Immature natural killer cell (primary cell): ENCODE results near the gene KCNJ8. TPM values are rescaled to one million over a fixed set of nuclear protein-coding genes. Genes with fewer than 3 reads are reported as not detected.

Source experiments
- DNase-seq, 3 donors: peaks; one replicate each; pipeline ENCODE4 v3.0.0; 2022; ENCODE audit warnings: mixed read lengths in 1 of 3
- H3K27ac Mint-ChIP-seq, 6 donors: one replicate each; pipeline ENCODE4 v1.8.0; 2020; ENCODE audit warnings: mixed read lengths in 6 of 6, mild to moderate bottlenecking in 5 of 6, inconsistent platforms in 4 of 6, moderate library complexity in 3 of 6
- H3K27me3 Mint-ChIP-seq, 3 donors: one replicate each; pipeline ENCODE4 v1.8.0; 2020 to 2021; ENCODE audit warnings: low read depth in 3 of 3, mild to moderate bottlenecking in 3 of 3, mixed read lengths in 3 of 3, moderate library complexity in 3 of 3, inconsistent platforms in 1 of 3
- H3K36me3 Mint-ChIP-seq, 3 donors: one replicate each; pipeline ENCODE4 v1.8.0; 2020; ENCODE audit warnings: mixed read lengths in 3 of 3, inconsistent platforms in 2 of 3, mild to moderate bottlenecking in 2 of 3
- H3K4me1 Mint-ChIP-seq, 2 donors: one replicate each; pipeline ENCODE4 v1.8.0; 2020; ENCODE audit warnings: inconsistent platforms in 2 of 2, mild to moderate bottlenecking in 2 of 2, mixed read lengths in 2 of 2, moderate library complexity in 1 of 2
- H3K4me3 Mint-ChIP-seq, 5 donors: one replicate each; pipeline ENCODE4 v1.8.0; 2020; ENCODE audit warnings: mild to moderate bottlenecking in 5 of 5, mixed read lengths in 5 of 5, inconsistent platforms in 3 of 5, moderate library complexity in 3 of 5
- H3K9me3 Mint-ChIP-seq, 6 donors: one replicate each; pipeline ENCODE4 v1.8.0; 2020; ENCODE audit warnings: mild to moderate bottlenecking in 6 of 6, mixed read lengths in 6 of 6, inconsistent platforms in 4 of 6, moderate library complexity in 3 of 6
- polyA plus RNA-seq, 3 donors: library from polyadenylated mRNA; unstranded; fragments of 300-500 nt; fragmentation: Illumina TruSeq; gene quantifications; one replicate each; pipeline ENCODE4 v1.2.3, GENCODE V29; 2021

Gene KCNJ8
- polyA plus RNA-seq, 3 donors from 2014 or later: not detected

GRCh38 chr12:21773263-21773741 lies 1.2 kb downstream of the KCNJ8 start:
- H3K4me3 Mint-ChIP-seq: no peak overlapping the region
- H3K36me3 Mint-ChIP-seq: no peaks in the 10 kb centered on the region
- peaks cover 6 to 26% (median 20%) of the 10 kb centered on the region in 3 donors for H3K27me3 Mint-ChIP-seq
- H3K27ac Mint-ChIP-seq: no peak overlapping the region
- H3K9me3 Mint-ChIP-seq: peaks cover 0 to 9% (median 3%) of the 10 kb centered on the region in 6 donors
- H3K4me1 Mint-ChIP-seq: no peaks in the 10 kb centered on the region
- DNase-seq: no peak

GRCh38 chr12:21771311-21771710 lies 3.2 kb downstream of the KCNJ8 start:
- Mint-ChIP-seq H3K4me1 (no peaks in the 10 kb centered on the region), H3K27me3 (peaks cover 3 to 21% (median 15%) of the 10 kb centered on the region in 3 donors), H3K36me3 (no peaks in the 10 kb centered on the region), H3K9me3 (peaks cover 0 to 5% (median 1%) of the 10 kb centered on the region in 6 donors), H3K27ac (no peak overlapping the region), H3K4me3 (no peak overlapping the region)
- DNase-seq: no peak

GRCh38 chr12:21769307-21769706 lies 5.2 kb downstream of the KCNJ8 start:
- H3K27me3 Mint-ChIP-seq: peaks cover 0 to 11% (median 8%) of the 10 kb centered on the region in 3 donors
- no peak overlapping the region for H3K4me3 Mint-ChIP-seq
- no peaks in the 10 kb centered on the region for H3K4me1 Mint-ChIP-seq
- H3K36me3 Mint-ChIP-seq: no peaks in the 10 kb centered on the region
- no peak for DNase-seq
- no peak overlapping the region for H3K27ac Mint-ChIP-seq
- H3K9me3 Mint-ChIP-seq: peaks cover 0 to 2% (median 0%) of the 10 kb centered on the region in 6 donors

GRCh38 chr12:21766403-21766802 lies 8.1 kb downstream of the KCNJ8 start:
- Mint-ChIP-seq H3K4me1 (no peaks in the 10 kb centered on the region), H3K27me3 (peaks cover 0 to 3% (median 0%) of the 10 kb centered on the region in 3 donors), H3K27ac (no peak overlapping the region), H3K4me3 (no peak overlapping the region), H3K9me3 (no peaks in the 10 kb centered on the region), H3K36me3 (no peaks in the 10 kb centered on the region)
- no peak for DNase-seq

GRCh38 chr12:21764950-21765349 lies 9.6 kb downstream of the KCNJ8 start:
- Mint-ChIP-seq H3K27me3 (no peaks in the 10 kb centered on the region), H3K27ac (no peak overlapping the region), H3K9me3 (peaks cover 0 to 2% (median 0%) of the 10 kb centered on the region in 6 donors), H3K4me1 (no peaks in the 10 kb centered on the region), H3K36me3 (no peaks in the 10 kb centered on the region), H3K4me3 (no peak overlapping the region)
- DNase-seq: no peak

- Mint-ChIP-seq H3K4me1 (no peaks in the 10 kb centered on the region), H3K36me3 (no peaks in the 10 kb centered on the region), H3K27ac (no peak overlapping the region), H3K4me3 (no peak overlapping the region), H3K27me3 (peaks cover 0 to 1% (median 0%) of the 10 kb centered on the region in 3 donors), H3K9me3 (peaks cover 0 to 2% (median 0%) of the 10 kb centered on the region in 6 donors)
- DNase-seq: no peak
Measured at GRCh38 chr12:21764065-21764464, 10.4 kb downstream of the KCNJ8 start.

GRCh38 chr12:21763531-21763930 lies 11.0 kb downstream of the KCNJ8 start:
- Mint-ChIP-seq H3K27ac (no peak overlapping the region), H3K9me3 (peaks cover 0 to 2% (median 0%) of the 10 kb centered on the region in 6 donors), H3K4me3 (no peak overlapping the region), H3K27me3 (peaks cover 0 to 1% (median 0%) of the 10 kb centered on the region in 3 donors), H3K4me1 (no peaks in the 10 kb centered on the region), H3K36me3 (no peaks in the 10 kb centered on the region)
- DNase-seq: no peak

GRCh38 chr12:21759737-21760136 lies 14.8 kb downstream of the KCNJ8 start:
- Mint-ChIP-seq H3K27me3 (peaks cover 0 to 1% (median 0%) of the 10 kb centered on the region in 3 donors), H3K9me3 (peaks cover 0 to 2% (median 0%) of the 10 kb centered on the region in 6 donors), H3K36me3 (no peaks in the 10 kb centered on the region), H3K4me3 (no peak overlapping the region), H3K4me1 (no peaks in the 10 kb centered on the region), H3K27ac (no peak overlapping the region)
- DNase-seq: no peak

- no peak for DNase-seq
- peaks cover 0 to 1% (median 0%) of the 10 kb centered on the region in 3 donors for H3K27me3 Mint-ChIP-seq
- no peaks in the 10 kb centered on the region for H3K36me3 Mint-ChIP-seq
- H3K4me1 Mint-ChIP-seq: no peaks in the 10 kb centered on the region
- no peak overlapping the region for H3K27ac Mint-ChIP-seq
- H3K9me3 Mint-ChIP-seq: peaks cover 0 to 3% (median 0%) of the 10 kb centered on the region in 6 donors
- no peak overlapping the region for H3K4me3 Mint-ChIP-seq
Measured at GRCh38 chr12:21757735-21758134, 16.8 kb downstream of the KCNJ8 start.

- DNase-seq: no peak
- Mint-ChIP-seq H3K4me1 (no peaks in the 10 kb centered on the region), H3K27ac (no peak overlapping the region), H3K27me3 (peaks cover 0 to 1% (median 0%) of the 10 kb centered on the region in 3 donors), H3K4me3 (no peak overlapping the region), H3K9me3 (peaks cover 0 to 3% (median 0%) of the 10 kb centered on the region in 6 donors), H3K36me3 (no peaks in the 10 kb centered on the region)
Measured at GRCh38 chr12:21756699-21757098, 17.8 kb downstream of the KCNJ8 start.

- Mint-ChIP-seq H3K27ac (no peak overlapping the region), H3K4me1 (no peaks in the 10 kb centered on the region), H3K4me3 (no peak overlapping the region)
Measured at GRCh38 chr12:21751517-21751916, 23.0 kb downstream of the KCNJ8 start.

GRCh38 chr12:21745258-21745657 lies 29.2 kb downstream of the KCNJ8 start:
- Mint-ChIP-seq H3K4me3 (no peak overlapping the region), H3K9me3 (peaks cover 3 to 22% (median 13%) of the 10 kb centered on the region in 6 donors), H3K36me3 (peaks cover 0 to 3% (median 0%) of the 10 kb centered on the region in 3 donors), H3K27ac (no peak overlapping the region), H3K4me1 (no peaks in the 10 kb centered on the region), H3K27me3 (peaks cover 0 to 5% (median 2%) of the 10 kb centered on the region in 3 donors)
- no peak for DNase-seq

More at GRCh38 chr12:21751517-21751916, 23.0 kb downstream of the KCNJ8 start:
- no peak for DNase-seq
- Mint-ChIP-seq H3K27me3 (no peaks in the 10 kb centered on the region), H3K9me3 (peaks cover 0 to 14% (median 1%) of the 10 kb centered on the region in 6 donors), H3K36me3 (no peaks in the 10 kb centered on the region)

GRCh38 chr12:21731144-21731543 lies 43.4 kb downstream of the KCNJ8 start:
- Mint-ChIP-seq H3K4me1 (no peaks in the 10 kb centered on the region), H3K9me3 (peaks cover 0 to 7% (median 0%) of the 10 kb centered on the region in 6 donors), H3K4me3 (no peak overlapping the region), H3K27ac (no peak overlapping the region), H3K36me3 (no peaks in the 10 kb centered on the region), H3K27me3 (peaks cover 0 to 6% (median 0%) of the 10 kb centered on the region in 3 donors)
- DNase-seq: no peak

- Mint-ChIP-seq H3K9me3 (no peaks in the 10 kb centered on the region), H3K4me3 (no peak overlapping the region), H3K27me3 (peaks cover 0 to 8% (median 5%) of the 10 kb centered on the region in 3 donors), H3K27ac (no peak overlapping the region), H3K4me1 (no peaks in the 10 kb centered on the region), H3K36me3 (no peaks in the 10 kb centered on the region)
- DNase-seq: no peak
Measured at GRCh38 chr12:21725731-21726130, 48.8 kb downstream of the KCNJ8 start.
